Measurements from ENCODE around the gene MISP. TPM values are rescaled to one million over a fixed set of nuclear protein-coding genes. Genes with fewer than 3 reads are reported as not detected.

The MISP gene
- total and polyA plus RNA-seq, 2 of the 13 experiments (the other 11 are each of a cell fraction or from before 2014, with no cell fraction given): 0.67 to 1.3 TPM

DNA sequence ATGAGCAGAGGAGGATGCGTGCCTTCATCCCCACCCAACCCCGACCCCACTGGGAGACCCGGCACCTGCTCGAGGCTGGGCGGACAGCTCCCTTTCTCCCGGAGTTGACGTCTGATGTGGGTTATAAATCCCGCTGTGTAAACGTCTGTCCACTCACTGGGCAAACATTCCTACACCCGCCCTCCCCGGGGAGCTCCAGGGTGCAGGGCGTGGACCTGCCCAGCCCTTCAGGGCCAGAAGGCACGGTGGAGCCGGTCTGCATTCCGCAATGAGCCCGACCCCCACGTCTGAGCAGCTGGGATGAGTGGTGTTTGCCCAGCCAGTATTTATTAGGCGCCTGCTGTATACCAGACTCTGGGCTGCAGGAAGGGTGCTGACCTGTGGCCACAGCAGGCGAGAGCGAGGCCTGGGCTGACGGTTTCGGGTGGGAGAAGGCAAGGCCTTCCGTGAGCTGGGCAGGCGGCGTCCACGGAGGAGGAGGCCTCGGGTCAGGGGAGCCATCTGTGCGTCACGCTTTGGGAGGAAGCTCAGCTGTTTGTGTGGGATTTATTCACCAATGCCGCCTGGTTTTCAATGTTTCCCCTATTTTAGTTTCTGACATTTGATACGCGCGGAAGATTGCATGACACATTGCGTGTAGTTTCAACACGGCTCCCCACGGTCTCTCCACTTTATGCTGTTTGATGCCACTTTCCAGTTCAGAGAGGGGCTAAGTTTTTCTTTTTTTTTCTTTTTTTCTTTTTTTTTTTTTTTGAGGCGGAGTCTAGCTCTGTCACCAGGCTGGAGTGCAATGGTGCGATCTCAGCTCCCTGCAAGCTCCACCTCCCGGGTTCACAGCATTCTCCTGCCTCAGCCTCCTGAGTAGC is 2.0 kb downstream of the MISP start (continued):
- TF ChIP-seq PLRG1 (conservative IDR thresholded peaks at IDR 0.05) (no peak), ZNF788 (CRISPR knock-in tag; IDR thresholded peaks at IDR 0.05; ENCODE audit: borderline replicate concordance) (no peak), ZBTB38 (CRISPR knock-in tag; IDR thresholded peaks at IDR 0.05) (0 out of 2 replicates have a peak, but pooled peaks have one; percentile 56), LCORL (IDR thresholded peaks at IDR 0.05) (no peak), LCORL (CRISPR knock-in tag; IDR thresholded peaks at IDR 0.05) (peak; percentile 24; the same call in 1 of the 2 replicates), ZNF781 (CRISPR knock-in tag; IDR thresholded peaks at IDR 0.05; ENCODE audit: borderline replicate concordance, not compliant biosample characterization) (peak; percentile 26), ZFP91 (CRISPR knock-in tag; IDR thresholded peaks at IDR 0.05; ENCODE audit: borderline replicate concordance) (peak; percentile 32; the same call in 1 of the 2 replicates), ADNP (CRISPR knock-in tag; IDR thresholded peaks at IDR 0.05) (peak; percentile 35; the same call in 1 of the 2 replicates), HHEX (CRISPR knock-in tag; IDR thresholded peaks at IDR 0.05) (0 out of 2 replicates have a peak, but pooled peaks have one; percentile 12), NFE2L1 (CRISPR knock-in tag; IDR thresholded peaks at IDR 0.05; ENCODE audit: borderline replicate concordance) (no peak), CENPT (CRISPR knock-in tag; IDR thresholded peaks at IDR 0.05; ENCODE audit: low read depth) (no peak), ZNF614 (CRISPR knock-in tag; IDR thresholded peaks at IDR 0.05; ENCODE audit: borderline replicate concordance) (peak; percentile 47; the same call in 1 of the 2 replicates), HNF4G (IDR thresholded peaks at IDR 0.05; ENCODE audit: borderline replicate concordance, low read depth, low read length) (peak; percentile 20; the same call in 1 of the 2 replicates), HNF4G (CRISPR knock-in tag; IDR thresholded peaks at IDR 0.05; ENCODE audit: borderline replicate concordance, low read depth) (no peak), ZNF563 (CRISPR knock-in tag; IDR thresholded peaks at IDR 0.05) (no peak), TCF7 (IDR thresholded peaks at IDR 0.05; ENCODE audit: low read depth) (peak; percentile 82), MLXIP (CRISPR knock-in tag; IDR thresholded peaks at IDR 0.05; ENCODE audit: borderline replicate concordance) (no peak), UBTF (CRISPR knock-in tag; IDR thresholded peaks at IDR 0.05) (peak; percentile 36; the same call in 1 of the 2 replicates), BCL6 (CRISPR knock-in tag; IDR thresholded peaks at IDR 0.05) (peak; percentile 51), HNRNPUL1 (IDR thresholded peaks at IDR 0.05; ENCODE audit: low read depth, low read length) (no peak), ZKSCAN8 (CRISPR knock-in tag; IDR thresholded peaks at IDR 0.05; ENCODE audit: borderline replicate concordance) (peak; percentile 100)

Data from HepG2 (cell line).